ENCODE measurements around the gene PSG4. TPM values are rescaled to one million over a fixed set of nuclear protein-coding genes. Genes with fewer than 3 reads are reported as not detected.
A peak's percentile ranks its signal among the peaks of the same experiment; 100 is the strongest.
"Not testable (repeated sequence)": the region's sequence is repeated elsewhere in the genome, so short reads cannot be mapped to it uniquely, and the experiment has no call there.

Gene PSG4
- total RNA-seq (2022) (3.9 and 14.0 TPM in 2 replicates), Bru-seq, nascent RNA (percentile 57 among the genes with signal in this experiment), BruChase-seq, experiment 1, labeled RNA remaining after a 6-hour chase (percentile 54 among the genes with signal in this experiment), BruChase-seq, experiment 2, labeled RNA remaining after a 2-hour chase (percentile 49 among the genes with signal in this experiment)
- long read RNA-seq, partial matches to known transcripts: 5 of 13 reads
- long read RNA-seq, other reads (novel, unspliced or antisense): 6 of 13 reads

DNA sequence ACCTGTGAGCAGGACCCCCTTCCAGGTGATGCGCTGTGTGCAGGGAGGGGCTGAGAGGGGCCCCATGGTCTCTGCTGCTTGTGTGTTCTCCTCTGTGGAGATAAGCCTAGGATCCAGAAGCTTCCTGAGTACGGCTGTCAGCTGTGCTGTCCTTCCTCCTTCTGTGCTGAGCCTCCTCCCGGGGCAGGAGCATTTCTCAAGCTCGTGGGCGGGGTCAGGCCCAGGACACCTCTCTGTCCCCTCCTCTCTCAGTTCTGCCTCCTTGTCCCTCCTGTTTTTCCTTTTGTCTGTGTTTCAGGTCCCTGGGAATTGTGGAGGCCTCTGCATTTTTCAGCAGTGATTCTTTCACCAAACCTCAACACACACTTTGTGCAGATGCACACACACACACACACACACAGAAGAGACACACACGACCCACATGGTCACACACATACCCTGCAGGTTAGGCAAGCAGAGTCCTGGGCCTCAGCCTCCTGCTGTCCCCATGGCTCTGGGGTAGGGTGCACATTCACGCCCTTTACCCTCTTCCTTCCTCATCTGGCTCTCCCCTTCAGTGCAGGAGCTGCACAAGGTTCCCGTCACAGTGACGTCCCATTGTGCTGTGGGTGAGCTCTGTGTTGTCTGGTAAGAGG is at the start of gene PSG4:
PSG4 (minus strand) TSS at position 168 of the 635 bp plus-strand sequence; CDS start at position 66, 102 bp downstream.
- POLR2A ChIA-PET: interaction anchor here (0.9 kb wide), 1 partner anchor 76 kb away, joined by 5 read pairs; no protein-coding TSS in a partner anchor
- H3K27me3 Mint-ChIP-seq (ENCODE audit: insufficient read depth, unreplicated experiment); BruUV-seq (replicated peaks); H3K9me3 Mint-ChIP-seq (ENCODE audit: unreplicated experiment); H3K36me3 Mint-ChIP-seq (ENCODE audit: insufficient read depth, unreplicated experiment); DNase-seq (ENCODE audit: unreplicated experiment); H3K4me3 Mint-ChIP-seq (ENCODE audit: unreplicated experiment): not testable (repeated sequence)
- H3K4me1 Mint-ChIP-seq (ENCODE audit: insufficient read depth, unreplicated experiment): peaks cover 27% of the 10 kb centered on the region
- CTCF ChIA-PET: interaction anchor here (0.7 to 4.6 kb wide), 6 partner anchors 13 to 272 kb away, joined by 3 to 39 read pairs (median 5); no protein-coding TSS in a partner anchor
- H3K27ac Mint-ChIP-seq (ENCODE audit: low read depth, unreplicated experiment): peak within 1 kb of the TSS; percentile 81
- intact Hi-C loops (cut with micrococcal nuclease): loop anchor here (10.0 kb wide), 1 partner anchor 411 kb away; no protein-coding TSS in a partner anchor

GRCh38 chr19:43251428-43251827 is 46.0 kb upstream of the PSG4 start:
- DNase-seq (ENCODE audit: unreplicated experiment); H3K9me3 Mint-ChIP-seq (ENCODE audit: unreplicated experiment); H3K4me3 Mint-ChIP-seq (ENCODE audit: unreplicated experiment); H3K4me1 Mint-ChIP-seq (ENCODE audit: insufficient read depth, unreplicated experiment); H3K27ac Mint-ChIP-seq (ENCODE audit: low read depth, unreplicated experiment); BruUV-seq (replicated peaks); intact Hi-C loops (cut with micrococcal nuclease); CTCF ChIA-PET; H3K27me3 Mint-ChIP-seq (ENCODE audit: insufficient read depth, unreplicated experiment); H3K36me3 Mint-ChIP-seq (ENCODE audit: insufficient read depth, unreplicated experiment): not testable (repeated sequence)
- POLR2A ChIA-PET: interaction anchor here (0.7 kb wide), 1 partner anchor 16 kb away, joined by 3 read pairs; no protein-coding TSS in a partner anchor

- POLR2A ChIA-PET; H3K4me1 Mint-ChIP-seq (ENCODE audit: insufficient read depth, unreplicated experiment); DNase-seq (ENCODE audit: unreplicated experiment); intact Hi-C loops (cut with micrococcal nuclease); H3K4me3 Mint-ChIP-seq (ENCODE audit: unreplicated experiment); BruUV-seq (replicated peaks); H3K27ac Mint-ChIP-seq (ENCODE audit: low read depth, unreplicated experiment); H3K27me3 Mint-ChIP-seq (ENCODE audit: insufficient read depth, unreplicated experiment); H3K36me3 Mint-ChIP-seq (ENCODE audit: insufficient read depth, unreplicated experiment); H3K9me3 Mint-ChIP-seq (ENCODE audit: unreplicated experiment): not testable (repeated sequence)
- CTCF ChIA-PET: interaction anchor here (0.6 kb wide), 1 partner anchor 58 kb away, joined by 5 read pairs; no protein-coding TSS in a partner anchor
Observed at GRCh38 chr19:43250296-43250695, 44.9 kb upstream of the PSG4 start.

GRCh38 chr19:43248635-43249002 is 43.2 kb upstream of the PSG4 start:
- H3K4me3 Mint-ChIP-seq (ENCODE audit: unreplicated experiment); DNase-seq (ENCODE audit: unreplicated experiment); H3K4me1 Mint-ChIP-seq (ENCODE audit: insufficient read depth, unreplicated experiment); H3K27me3 Mint-ChIP-seq (ENCODE audit: insufficient read depth, unreplicated experiment); H3K36me3 Mint-ChIP-seq (ENCODE audit: insufficient read depth, unreplicated experiment); BruUV-seq (replicated peaks); H3K27ac Mint-ChIP-seq (ENCODE audit: low read depth, unreplicated experiment); POLR2A ChIA-PET; CTCF ChIA-PET; intact Hi-C loops (cut with micrococcal nuclease); H3K9me3 Mint-ChIP-seq (ENCODE audit: unreplicated experiment): not testable (repeated sequence)

- H3K9me3 Mint-ChIP-seq (ENCODE audit: unreplicated experiment); intact Hi-C loops (cut with micrococcal nuclease); BruUV-seq (replicated peaks); H3K4me3 Mint-ChIP-seq (ENCODE audit: unreplicated experiment); POLR2A ChIA-PET; H3K27ac Mint-ChIP-seq (ENCODE audit: low read depth, unreplicated experiment); H3K36me3 Mint-ChIP-seq (ENCODE audit: insufficient read depth, unreplicated experiment); H3K4me1 Mint-ChIP-seq (ENCODE audit: insufficient read depth, unreplicated experiment); DNase-seq (ENCODE audit: unreplicated experiment); CTCF ChIA-PET; H3K27me3 Mint-ChIP-seq (ENCODE audit: insufficient read depth, unreplicated experiment): not testable (repeated sequence)
Observed at GRCh38 chr19:43247243-43247880, 41.9 kb upstream of the PSG4 start.

DNA sequence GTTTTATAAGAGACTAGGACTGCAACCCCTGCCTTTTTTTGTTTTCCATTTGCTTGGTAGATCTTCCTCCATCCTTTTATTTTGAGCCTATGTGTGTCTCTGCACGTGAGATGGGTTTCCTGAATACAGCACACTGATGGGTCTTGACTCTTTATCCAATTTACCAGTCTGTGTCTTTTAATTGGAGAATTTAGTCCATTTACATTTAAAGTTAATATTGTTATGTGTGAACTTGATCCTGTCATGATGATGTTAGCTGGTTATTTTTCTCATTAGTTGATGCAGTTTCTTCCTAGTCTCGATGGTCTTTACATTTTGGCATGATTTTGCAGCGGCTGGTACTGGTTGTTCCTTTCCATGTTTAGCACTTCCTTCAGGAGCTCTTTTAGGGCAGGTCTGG is 40.4 kb upstream of the PSG4 start:
- H3K4me3 Mint-ChIP-seq (ENCODE audit: unreplicated experiment); intact Hi-C loops (cut with micrococcal nuclease); H3K27ac Mint-ChIP-seq (ENCODE audit: low read depth, unreplicated experiment); H3K9me3 Mint-ChIP-seq (ENCODE audit: unreplicated experiment); H3K4me1 Mint-ChIP-seq (ENCODE audit: insufficient read depth, unreplicated experiment); H3K27me3 Mint-ChIP-seq (ENCODE audit: insufficient read depth, unreplicated experiment); BruUV-seq (replicated peaks); H3K36me3 Mint-ChIP-seq (ENCODE audit: insufficient read depth, unreplicated experiment); CTCF ChIA-PET; DNase-seq (ENCODE audit: unreplicated experiment): not testable (repeated sequence)
- POLR2A ChIA-PET: interaction anchor here (0.7 kb wide), 1 partner anchor 12 kb away, joined by 3 read pairs; no protein-coding TSS in a partner anchor

DNA sequence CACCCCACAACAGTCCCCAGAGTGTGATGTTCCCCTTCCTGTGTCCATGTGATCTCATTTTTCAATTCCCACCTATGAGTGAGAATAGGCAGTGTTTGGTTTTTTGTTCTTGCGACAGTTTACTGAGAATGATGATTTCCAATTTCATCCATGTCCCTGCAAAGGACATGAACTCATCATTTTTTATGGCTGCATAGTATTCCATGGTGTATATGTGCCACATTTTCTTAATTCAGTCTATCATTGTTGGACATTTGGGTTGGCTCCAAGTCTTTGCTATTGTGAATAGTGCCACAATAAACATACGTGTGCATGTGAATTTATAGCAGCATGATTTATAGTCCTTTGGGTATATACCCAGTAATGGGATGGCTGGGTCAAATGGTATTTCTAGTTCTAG is 36.8 kb upstream of the PSG4 start:
- H3K9me3 Mint-ChIP-seq (ENCODE audit: unreplicated experiment); H3K27me3 Mint-ChIP-seq (ENCODE audit: insufficient read depth, unreplicated experiment); H3K27ac Mint-ChIP-seq (ENCODE audit: low read depth, unreplicated experiment); intact Hi-C loops (cut with micrococcal nuclease); DNase-seq (ENCODE audit: unreplicated experiment); POLR2A ChIA-PET; CTCF ChIA-PET; H3K4me3 Mint-ChIP-seq (ENCODE audit: unreplicated experiment); H3K36me3 Mint-ChIP-seq (ENCODE audit: insufficient read depth, unreplicated experiment); H3K4me1 Mint-ChIP-seq (ENCODE audit: insufficient read depth, unreplicated experiment); BruUV-seq (replicated peaks): not testable (repeated sequence)

DNA sequence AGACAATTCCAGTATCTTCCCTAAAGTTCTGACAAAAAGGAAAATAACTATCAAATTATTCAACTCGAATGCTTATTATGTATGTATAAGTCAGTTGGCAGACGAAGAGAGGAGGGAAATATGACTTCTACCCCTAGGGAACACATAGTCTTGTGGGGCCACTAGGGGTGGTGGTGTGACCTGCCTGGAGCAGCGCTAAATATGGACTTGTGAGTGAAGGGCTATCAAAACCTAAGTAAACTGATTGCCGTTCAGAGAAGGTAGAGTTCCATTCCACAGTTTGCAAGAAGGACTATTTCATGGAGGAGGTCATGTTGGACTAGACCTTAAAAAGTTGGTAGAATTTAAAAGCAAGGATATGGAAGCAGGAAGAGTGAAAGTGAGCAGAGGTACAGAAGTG is 32.8 kb upstream of the PSG4 start:
- H3K27ac Mint-ChIP-seq (ENCODE audit: low read depth, unreplicated experiment); H3K4me1 Mint-ChIP-seq (ENCODE audit: insufficient read depth, unreplicated experiment); DNase-seq (ENCODE audit: unreplicated experiment); H3K4me3 Mint-ChIP-seq (ENCODE audit: unreplicated experiment); CTCF ChIA-PET; BruUV-seq (replicated peaks); H3K27me3 Mint-ChIP-seq (ENCODE audit: insufficient read depth, unreplicated experiment); H3K9me3 Mint-ChIP-seq (ENCODE audit: unreplicated experiment); intact Hi-C loops (cut with micrococcal nuclease); POLR2A ChIA-PET; H3K36me3 Mint-ChIP-seq (ENCODE audit: insufficient read depth, unreplicated experiment): not testable (repeated sequence)

GRCh38 chr19:43235686-43236085 is 30.2 kb upstream of the PSG4 start:
- H3K27ac Mint-ChIP-seq (ENCODE audit: low read depth, unreplicated experiment); BruUV-seq (replicated peaks); H3K9me3 Mint-ChIP-seq (ENCODE audit: unreplicated experiment); intact Hi-C loops (cut with micrococcal nuclease); CTCF ChIA-PET; H3K27me3 Mint-ChIP-seq (ENCODE audit: insufficient read depth, unreplicated experiment); H3K4me3 Mint-ChIP-seq (ENCODE audit: unreplicated experiment); H3K36me3 Mint-ChIP-seq (ENCODE audit: insufficient read depth, unreplicated experiment); H3K4me1 Mint-ChIP-seq (ENCODE audit: insufficient read depth, unreplicated experiment): not testable (repeated sequence)
- DNase-seq (ENCODE audit: unreplicated experiment): peak; percentile 17
- POLR2A ChIA-PET: interaction anchor here (0.6 kb wide), 1 partner anchor 15 kb away, joined by 3 read pairs; no protein-coding TSS in a partner anchor

Data from MCF 10A (cell line).